A204.1 (cell line): ENCODE results near the gene IQGAP2.
"Not testable (repeated sequence)": the region's sequence is repeated elsewhere in the genome, so short reads cannot be mapped to it uniquely, and the experiment has no call there.

Source experiments
- FAIRE-seq: peaks from 2 replicates; lab custom pipeline; 2012; peaks lifted over from hg19 to GRCh38; lab: Jason Lieb, UNC

IQGAP2 gene

GRCh38 chr5:76579166-76579937 lies 176.3 kb downstream of the IQGAP2 start:
- no peak for FAIRE-seq

- no peak for FAIRE-seq
Observed at GRCh38 chr5:76580981-76581380, 177.9 kb downstream of the IQGAP2 start.

- no peak for FAIRE-seq
Observed at GRCh38 chr5:76582230-76583162, 179.4 kb downstream of the IQGAP2 start.

- peak; percentile 96 for FAIRE-seq
Observed at GRCh38 chr5:76583163-76584047, 180.3 kb downstream of the IQGAP2 start.

- no peak for FAIRE-seq
Observed at GRCh38 chr5:76585783-76586217, 182.7 kb downstream of the IQGAP2 start.

- no peak for FAIRE-seq
Observed at GRCh38 chr5:76586531-76586930, 183.4 kb downstream of the IQGAP2 start.

GRCh38 chr5:76590027-76590426 lies 186.9 kb downstream of the IQGAP2 start:
- no peak for FAIRE-seq

- FAIRE-seq = no peak
Observed at GRCh38 chr5:76591366-76591765, 188.3 kb downstream of the IQGAP2 start.

- no peak for FAIRE-seq
Observed at GRCh38 chr5:76592692-76593091, 189.6 kb downstream of the IQGAP2 start.

GRCh38 chr5:76594107-76594506 lies 191.0 kb downstream of the IQGAP2 start:
- no peak for FAIRE-seq

GRCh38 chr5:76595755-76596481 lies 192.8 kb downstream of the IQGAP2 start:
- no peak for FAIRE-seq

- FAIRE-seq = no peak
Observed at GRCh38 chr5:76598531-76598930, 195.4 kb downstream of the IQGAP2 start.

- FAIRE-seq = no peak
Observed at GRCh38 chr5:76600716-76601115, 197.6 kb downstream of the IQGAP2 start.

- peak; percentile 92 for FAIRE-seq
Observed at GRCh38 chr5:76601470-76601869, 198.4 kb downstream of the IQGAP2 start.

GRCh38 chr5:76602094-76602726 lies 199.1 kb downstream of the IQGAP2 start:
- FAIRE-seq = no peak

- not testable (repeated sequence) for FAIRE-seq
Observed at GRCh38 chr5:76603991-76604390, 200.9 kb downstream of the IQGAP2 start.

GRCh38 chr5:76604838-76605237 lies 201.8 kb downstream of the IQGAP2 start:
- FAIRE-seq = no peak

GRCh38 chr5:76606701-76607100 lies 203.6 kb downstream of the IQGAP2 start:
- no peak for FAIRE-seq

- FAIRE-seq = no peak
Observed at GRCh38 chr5:76607353-76607871, 204.3 kb downstream of the IQGAP2 start.

- no peak for FAIRE-seq
Observed at GRCh38 chr5:76608833-76609232, 205.7 kb downstream of the IQGAP2 start.

- FAIRE-seq = no peak
Observed at GRCh38 chr5:76610196-76610595, 207.1 kb downstream of the IQGAP2 start.
